Liver (tissue), 3 donors: ENCODE measurements around the gene TSN.

Experiments
- GABPA ChIP-seq, 2 donors: IDR thresholded peaks in 1 of 2; conservative IDR thresholded peaks in 1 of 2; 2 replicates each; pipeline ENCODE4 v1.6.1; 2016; ENCODE audit warnings: antibody characterized with exemption in 2 of 2, mild to moderate bottlenecking in 1 of 2, moderate library complexity in 1 of 2
- HNF4G ChIP-seq: IDR thresholded peaks from 2 replicates; pipeline ENCODE4 v1.6.1; 2016; ENCODE audit warnings: antibody characterized with exemption
- RAD21 ChIP-seq, 2 donors: IDR thresholded peaks; 2 replicates each; pipeline ENCODE4 v1.6.1; 2016; ENCODE audit warnings: antibody characterized with exemption in 2 of 2, mild to moderate bottlenecking in 2 of 2
- TAF1 ChIP-seq: conservative IDR thresholded peaks from 2 replicates; pipeline ENCODE4 v1.6.1; 2016; ENCODE audit warnings: antibody characterized with exemption, mild to moderate bottlenecking
- YY1 ChIP-seq: IDR thresholded peaks from 2 replicates; pipeline ENCODE4 v1.6.1; 2016; ENCODE audit warnings: antibody characterized with exemption, mild to moderate bottlenecking
- TF ChIP-seq, protein P1 (sequence below): fragments of 150-350 bp; IDR thresholded peaks from 2 replicates; pipeline ENCODE4 v1.5.1; 2017; ENCODE audit warnings: improper control_type of control experiment, low read depth, low read length; ENCODE audit not compliant: missing input control
- TF ChIP-seq, protein P2 (sequence below): IDR thresholded peaks from 2 replicates; pipeline ENCODE4 v1.6.1; 2016; ENCODE audit warnings: antibody characterized with exemption
- donor health status: healthy.
- donor health status: healthy.

DNA sequence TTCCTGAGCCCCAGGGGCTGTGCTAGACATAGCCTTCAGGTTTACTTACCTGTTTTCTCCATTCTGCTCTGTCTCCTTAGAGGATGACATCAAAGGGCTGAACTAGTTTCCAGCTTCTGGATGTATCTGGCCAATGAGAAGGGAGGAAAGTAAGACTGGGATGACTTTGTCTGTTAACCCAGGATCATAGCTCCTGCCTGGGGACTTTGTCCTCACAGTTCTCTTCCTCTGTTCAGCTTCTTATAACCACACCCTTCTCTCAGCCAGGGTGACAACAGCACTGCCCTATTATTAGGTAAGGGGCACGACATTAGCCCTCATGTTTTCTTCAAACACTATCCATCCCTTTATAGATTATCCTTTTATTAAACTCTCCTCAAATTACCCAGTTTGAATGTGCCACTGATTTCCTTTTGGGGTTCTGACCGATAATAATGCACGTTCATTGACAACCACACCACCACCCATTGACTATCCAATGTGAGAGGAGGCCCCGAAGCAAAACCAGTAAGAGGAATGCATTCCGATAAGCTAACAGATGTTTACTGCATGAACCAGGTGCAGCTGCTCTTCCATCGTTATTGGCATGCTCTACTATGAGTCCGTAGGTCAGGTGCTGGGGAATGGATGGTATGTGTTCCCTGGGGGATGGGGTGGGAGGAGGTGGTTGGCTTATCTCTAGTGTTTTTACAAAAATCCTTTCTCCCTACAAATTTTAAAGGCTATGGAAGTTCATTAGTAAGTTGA lies 23.5 kb downstream of the TSN start:
- TF ChIP-seq, protein P1, sequence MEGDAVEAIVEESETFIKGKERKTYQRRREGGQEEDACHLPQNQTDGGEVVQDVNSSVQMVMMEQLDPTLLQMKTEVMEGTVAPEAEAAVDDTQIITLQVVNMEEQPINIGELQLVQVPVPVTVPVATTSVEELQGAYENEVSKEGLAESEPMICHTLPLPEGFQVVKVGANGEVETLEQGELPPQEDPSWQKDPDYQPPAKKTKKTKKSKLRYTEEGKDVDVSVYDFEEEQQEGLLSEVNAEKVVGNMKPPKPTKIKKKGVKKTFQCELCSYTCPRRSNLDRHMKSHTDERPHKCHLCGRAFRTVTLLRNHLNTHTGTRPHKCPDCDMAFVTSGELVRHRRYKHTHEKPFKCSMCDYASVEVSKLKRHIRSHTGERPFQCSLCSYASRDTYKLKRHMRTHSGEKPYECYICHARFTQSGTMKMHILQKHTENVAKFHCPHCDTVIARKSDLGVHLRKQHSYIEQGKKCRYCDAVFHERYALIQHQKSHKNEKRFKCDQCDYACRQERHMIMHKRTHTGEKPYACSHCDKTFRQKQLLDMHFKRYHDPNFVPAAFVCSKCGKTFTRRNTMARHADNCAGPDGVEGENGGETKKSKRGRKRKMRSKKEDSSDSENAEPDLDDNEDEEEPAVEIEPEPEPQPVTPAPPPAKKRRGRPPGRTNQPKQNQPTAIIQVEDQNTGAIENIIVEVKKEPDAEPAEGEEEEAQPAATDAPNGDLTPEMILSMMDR, result no peak
- TF ChIP-seq, protein P2, sequence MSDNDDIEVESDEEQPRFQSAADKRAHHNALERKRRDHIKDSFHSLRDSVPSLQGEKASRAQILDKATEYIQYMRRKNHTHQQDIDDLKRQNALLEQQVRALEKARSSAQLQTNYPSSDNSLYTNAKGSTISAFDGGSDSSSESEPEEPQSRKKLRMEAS, result no peak
- no peak for TF ChIP-seq TAF1
- TF ChIP-seq HNF4G, result no peak
- TF ChIP-seq GABPA (IDR thresholded peaks at IDR 0.05 in 1 of 2, conservative IDR thresholded peaks at IDR 0.05 in 1 of 2), result no peak
- no peak for TF ChIP-seq RAD21 (IDR thresholded peaks at IDR 0.05)
- TF ChIP-seq YY1, result no peak
